ENCODE data around the gene PLCL1.

Gene PLCL1

DNA sequence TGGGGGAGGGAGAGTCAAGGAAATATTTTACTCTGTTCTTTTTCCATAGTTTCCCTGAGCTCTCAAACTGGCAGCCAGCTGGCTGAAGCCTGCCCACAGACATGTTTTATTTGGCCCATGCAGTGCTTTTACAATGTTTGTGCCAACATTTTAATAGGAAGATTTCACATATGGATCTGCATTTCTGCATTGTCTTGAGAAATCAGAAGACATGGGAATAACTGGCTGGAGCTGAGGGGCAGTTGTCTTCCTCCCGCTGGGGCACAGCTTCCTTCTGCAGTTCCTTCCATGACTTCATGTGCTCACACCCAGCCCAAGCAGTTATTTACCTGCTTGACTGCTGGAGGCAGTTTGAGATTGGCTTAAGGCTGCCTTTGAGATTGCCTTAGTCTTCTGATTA, 74.4 kb downstream of the PLCL1 start:
- in situ Hi-C loops (cut with MboI; ENCODE audit: low sequenced_read_pairs) = no loop called here

- in situ Hi-C loops (cut with MboI; ENCODE audit: low sequenced_read_pairs) = no loop called here
Observed at GRCh38 chr2:197879812-197880408, 75.5 kb downstream of the PLCL1 start.

GRCh38 chr2:197883354-197884032, 79.1 kb downstream of the PLCL1 start:
- in situ Hi-C loops (cut with MboI; ENCODE audit: low sequenced_read_pairs) = no loop called here

DNA sequence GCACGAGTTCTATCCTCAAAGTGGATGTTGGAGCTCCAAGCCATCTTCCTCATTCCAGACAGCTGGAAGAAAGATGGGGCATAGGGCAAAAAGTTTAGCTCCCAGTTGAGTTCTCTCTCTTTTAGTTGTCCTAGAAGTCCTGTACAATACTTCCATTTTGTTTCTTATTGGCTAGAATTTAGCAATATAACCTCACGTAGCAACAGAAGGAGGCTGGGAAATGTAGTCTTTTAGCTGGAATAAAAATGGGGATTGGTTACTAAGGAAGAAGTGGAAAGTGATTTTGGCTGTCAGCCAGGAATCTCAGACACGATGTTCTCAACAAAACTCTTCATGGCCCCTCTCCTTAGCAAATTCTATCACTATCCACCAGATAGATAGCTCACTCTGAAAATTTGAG, 79.9 kb downstream of the PLCL1 start:
- in situ Hi-C loops (cut with MboI; ENCODE audit: low sequenced_read_pairs) = no loop called here

- in situ Hi-C loops (cut with MboI; ENCODE audit: low sequenced_read_pairs) = no loop called here
Observed at GRCh38 chr2:197885126-197885525, 80.7 kb downstream of the PLCL1 start.

DNA sequence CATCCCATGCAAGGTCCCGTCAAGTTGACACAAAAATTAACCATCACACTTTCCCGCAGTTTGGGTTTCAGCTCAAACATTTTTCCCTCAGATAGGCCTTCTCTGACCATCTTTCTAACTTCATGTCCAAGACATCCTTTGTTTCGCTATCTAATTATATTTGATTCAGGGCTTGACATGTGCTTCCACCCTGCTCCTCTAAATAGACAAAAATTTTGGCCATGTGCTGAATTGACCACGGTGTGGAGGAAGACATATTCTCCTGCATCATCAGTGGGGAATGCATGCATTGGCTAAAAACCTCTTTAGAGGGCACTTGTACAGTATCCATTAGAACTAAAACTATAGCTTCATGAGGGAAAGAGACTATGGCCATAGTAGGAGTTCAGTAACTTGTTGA, 81.2 kb downstream of the PLCL1 start:
- in situ Hi-C loops (cut with MboI; ENCODE audit: low sequenced_read_pairs) = no loop called here

DNA sequence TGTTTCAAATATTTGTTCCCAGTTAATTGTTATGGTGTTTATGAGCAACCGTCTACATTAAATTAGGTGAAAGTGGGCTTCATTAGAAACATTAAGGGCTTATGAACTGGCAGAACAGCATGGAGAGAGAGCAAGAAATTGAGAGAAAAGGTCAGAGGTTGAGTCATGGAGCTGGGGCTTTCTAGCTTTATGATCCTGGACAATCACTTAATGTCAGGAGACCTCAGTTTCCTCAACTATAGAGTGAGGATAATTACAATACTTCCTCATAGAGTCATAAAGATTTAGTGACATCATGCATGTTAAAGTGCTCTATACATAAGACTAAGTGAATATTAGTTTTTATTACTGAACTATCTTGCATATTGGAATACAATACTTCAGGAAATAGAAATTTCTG, 83.9 kb downstream of the PLCL1 start:
- in situ Hi-C loops (cut with MboI; ENCODE audit: low sequenced_read_pairs) = no loop called here

GRCh38 chr2:197889041-197889440, 84.6 kb downstream of the PLCL1 start:
- in situ Hi-C loops (cut with MboI; ENCODE audit: low sequenced_read_pairs) = no loop called here

- in situ Hi-C loops (cut with MboI; ENCODE audit: low sequenced_read_pairs) = no loop called here
Observed at GRCh38 chr2:197890168-197890567, 85.8 kb downstream of the PLCL1 start.

GRCh38 chr2:197891897-197892442, 87.6 kb downstream of the PLCL1 start:
- in situ Hi-C loops (cut with MboI; ENCODE audit: low sequenced_read_pairs) = no loop called here

DNA sequence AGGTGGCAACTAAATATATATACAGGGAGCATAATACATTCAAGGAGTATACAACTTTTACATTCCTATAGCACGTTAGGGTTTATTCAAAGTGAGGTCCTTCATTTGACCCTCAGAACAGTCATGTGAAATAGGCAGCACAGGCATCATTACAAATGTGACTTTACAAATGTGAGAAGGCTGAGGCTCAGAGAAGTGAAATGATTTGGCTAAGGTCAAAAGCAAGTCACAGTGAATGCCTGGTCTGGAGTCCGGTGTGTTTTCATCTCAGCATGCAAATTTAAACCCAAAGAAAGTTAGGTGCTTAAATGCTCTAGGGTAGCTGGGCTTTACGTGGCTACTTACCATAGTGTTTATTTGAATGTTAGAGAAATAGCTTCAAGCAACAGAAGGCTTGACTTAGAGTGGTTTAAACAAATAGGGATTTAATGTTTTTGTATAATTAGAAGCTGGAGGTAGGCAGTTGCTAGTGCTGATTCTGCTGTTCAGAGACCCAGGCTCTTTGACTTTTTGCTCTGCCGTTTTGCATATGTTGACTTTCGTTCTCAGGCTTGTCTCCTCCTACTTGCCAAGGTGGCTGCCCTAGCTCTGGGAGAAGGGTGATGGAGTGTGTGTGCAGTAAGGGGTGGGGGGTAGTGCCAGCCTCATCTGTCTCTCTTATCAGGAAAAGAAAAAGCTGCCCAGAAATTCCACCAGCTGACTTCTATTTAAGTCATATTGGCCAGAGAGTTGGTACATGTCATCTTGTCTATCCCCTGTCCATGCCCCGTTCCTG, 89.2 kb downstream of the PLCL1 start:
- in situ Hi-C loops (cut with MboI; ENCODE audit: low sequenced_read_pairs) = no loop called here

DNA sequence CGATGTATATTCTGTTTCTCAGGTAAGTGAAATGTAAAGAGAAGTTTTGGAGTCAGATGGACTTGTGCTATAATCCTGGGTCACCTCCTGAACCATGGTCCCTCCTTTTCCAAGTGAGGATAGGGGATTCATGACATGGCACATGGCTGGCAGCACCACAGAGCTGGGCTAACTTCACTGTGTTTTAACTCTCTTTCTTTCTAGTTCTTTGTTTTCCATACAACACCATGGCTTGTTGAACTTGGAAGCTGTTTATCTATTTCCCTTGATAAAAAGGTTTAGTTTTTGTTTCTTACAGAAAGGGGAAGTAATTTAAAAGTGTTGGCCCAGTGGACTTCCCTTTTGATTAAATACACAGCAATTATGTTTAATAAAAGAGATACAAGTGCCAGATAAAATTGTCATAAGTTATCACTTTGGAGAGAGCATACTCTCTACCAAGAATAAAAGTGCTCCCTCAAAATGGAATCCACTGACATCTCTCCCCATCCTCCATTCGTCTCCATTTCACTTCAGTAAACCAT, 90.4 kb downstream of the PLCL1 start:
- in situ Hi-C loops (cut with MboI; ENCODE audit: low sequenced_read_pairs) = no loop called here

DNA sequence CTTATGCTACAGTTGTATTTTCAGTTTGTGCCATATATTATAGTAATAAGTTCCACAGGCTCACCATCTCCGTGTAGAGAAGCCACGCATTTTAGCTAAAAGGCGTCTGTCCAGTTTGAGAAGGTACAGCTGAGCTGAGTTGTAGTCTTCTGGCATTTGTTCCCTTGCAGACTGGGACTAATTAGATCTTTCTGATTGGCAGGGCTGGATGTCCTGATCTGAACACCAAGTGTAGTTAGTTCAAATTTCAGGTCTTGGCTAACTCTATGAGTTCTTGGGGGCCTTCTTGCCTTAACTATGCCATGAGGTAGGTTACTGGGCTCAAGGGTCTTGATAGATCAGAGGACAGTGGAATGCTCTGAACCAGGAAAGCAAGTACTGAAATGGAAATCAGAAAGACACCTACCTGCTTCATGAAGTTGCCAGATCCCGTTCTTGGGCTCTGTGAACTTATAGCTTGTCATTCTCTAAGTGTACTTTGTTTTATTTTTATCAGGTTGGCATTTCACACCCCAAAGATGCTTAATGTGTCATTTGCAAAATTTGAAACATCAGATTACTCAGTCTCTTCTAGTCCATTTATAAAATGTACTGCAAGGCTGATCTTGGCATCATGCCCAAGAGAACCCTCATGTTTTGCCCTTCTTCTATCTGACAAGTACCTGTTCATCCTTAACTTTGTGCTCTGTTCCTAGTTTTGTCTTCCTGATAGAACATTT, 93.7 kb downstream of the PLCL1 start:
- in situ Hi-C loops (cut with MboI; ENCODE audit: low sequenced_read_pairs) = no loop called here

DNA sequence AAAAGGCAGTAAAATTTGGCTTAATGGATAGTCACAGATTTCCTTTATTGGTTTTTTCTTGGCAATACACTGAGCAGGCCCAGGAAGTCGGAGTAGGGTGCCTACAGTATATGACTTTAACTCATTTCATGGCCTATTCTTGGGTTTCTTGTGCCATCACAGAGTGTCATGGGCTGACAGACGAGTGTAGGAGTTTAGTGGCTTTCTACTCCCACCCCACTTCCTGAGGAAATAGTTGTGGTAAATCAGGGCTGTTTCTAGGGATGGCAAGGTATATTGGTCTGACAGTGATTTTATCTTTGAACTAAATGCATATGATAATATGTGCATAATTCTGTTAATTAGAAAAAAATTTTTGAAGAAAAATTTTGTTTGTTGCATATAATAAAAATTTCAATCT, 100.1 kb downstream of the PLCL1 start:
- in situ Hi-C loops (cut with MboI; ENCODE audit: low sequenced_read_pairs) = no loop called here

- in situ Hi-C loops (cut with MboI; ENCODE audit: low sequenced_read_pairs) = no loop called here
Observed at GRCh38 chr2:197908156-197908555, 103.8 kb downstream of the PLCL1 start.

DNA sequence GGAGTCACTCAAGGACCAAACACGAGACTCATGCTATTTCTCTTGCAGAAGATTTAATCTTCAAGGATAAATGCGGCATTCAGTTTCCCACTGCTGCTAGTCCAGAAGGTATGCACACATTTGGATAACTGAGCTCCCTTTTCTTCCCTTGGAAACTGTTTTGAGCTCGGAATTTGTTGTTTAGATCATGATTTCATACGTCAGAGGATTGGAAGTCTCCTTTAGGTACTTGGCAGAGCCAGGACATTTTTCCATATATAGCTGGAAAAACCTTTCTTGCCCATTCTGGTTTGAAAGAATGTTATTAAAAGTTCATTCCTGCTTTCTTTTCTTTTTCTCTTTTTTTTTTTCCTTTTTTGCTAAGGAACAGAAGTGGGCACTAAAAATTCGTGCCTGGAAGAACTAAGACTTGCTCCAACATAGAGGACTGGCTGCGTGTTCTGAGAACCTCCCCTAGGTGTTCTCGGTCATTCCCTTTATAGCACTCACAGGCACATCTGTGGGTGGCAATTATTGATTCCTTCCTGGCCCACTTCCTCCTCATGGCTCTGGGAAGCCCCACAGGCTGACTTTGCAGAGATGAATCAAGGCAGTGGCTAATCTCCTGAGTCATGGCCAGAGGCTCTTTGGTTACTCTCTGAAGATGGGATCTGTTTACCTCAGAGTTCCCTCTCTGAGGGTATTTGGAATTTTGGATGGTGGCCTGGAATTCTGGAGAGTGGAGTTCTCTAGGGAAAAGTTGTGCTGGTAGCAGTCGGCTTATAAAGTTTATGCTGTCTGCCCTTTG, 104.8 kb downstream of the PLCL1 start:
- in situ Hi-C loops (cut with MboI; ENCODE audit: low sequenced_read_pairs) = no loop called here

- in situ Hi-C loops (cut with MboI; ENCODE audit: low sequenced_read_pairs) = no loop called here
Observed at GRCh38 chr2:197911667-197912066, 107.3 kb downstream of the PLCL1 start.

DNA sequence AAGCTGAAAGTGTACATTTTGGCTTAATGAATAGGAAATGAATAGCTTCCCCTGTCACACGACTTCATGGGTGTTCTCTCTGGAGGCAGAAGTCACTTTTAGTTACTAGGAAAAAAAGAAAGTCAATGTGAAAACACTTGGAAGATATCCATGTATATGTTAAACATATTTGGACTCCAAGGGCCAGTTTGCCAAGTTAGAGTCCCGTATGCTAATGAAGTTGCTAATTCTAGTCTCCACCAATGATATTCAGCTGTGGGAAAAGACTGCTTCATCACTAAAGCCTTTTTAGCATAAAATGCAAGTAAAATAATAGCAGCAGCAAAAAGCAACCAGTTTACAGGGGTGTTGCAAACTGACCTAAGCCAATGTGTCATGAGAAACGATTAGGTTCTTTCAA, 108.7 kb downstream of the PLCL1 start:
- in situ Hi-C loops (cut with MboI; ENCODE audit: low sequenced_read_pairs) = no loop called here

DNA sequence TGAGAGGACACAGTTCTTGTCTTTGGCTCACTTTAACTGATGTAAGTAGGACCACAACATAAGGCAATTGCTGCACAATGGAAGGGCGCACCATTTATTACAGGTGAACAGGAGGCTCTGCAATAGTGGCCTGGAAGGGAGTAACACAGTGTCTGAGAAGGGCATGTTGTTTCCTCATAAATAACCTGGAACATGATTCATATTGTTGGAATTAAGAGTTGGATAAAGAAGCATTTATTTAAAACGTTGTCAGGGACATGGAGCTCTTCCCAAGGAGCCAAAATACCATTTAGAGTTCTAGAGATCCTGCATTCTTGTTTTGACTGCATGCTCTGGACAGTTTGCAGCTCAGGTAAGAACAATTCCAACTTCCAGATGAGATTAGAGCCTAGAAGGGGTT, 110.4 kb downstream of the PLCL1 start:
- in situ Hi-C loops (cut with MboI; ENCODE audit: low sequenced_read_pairs) = no loop called here

GRCh38 chr2:197915548-197916265, 111.3 kb downstream of the PLCL1 start:
- in situ Hi-C loops (cut with MboI; ENCODE audit: low sequenced_read_pairs) = no loop called here
